HG02798 (cell line): ENCODE results near the gene LRP1.

Experiments
- ATAC-seq: cut with Tn5 transposase; IDR thresholded peaks from one replicate; pipeline ENCODE4 v1.9.1; 2021; ENCODE audit warnings: mild to moderate bottlenecking; ENCODE audit not compliant: unreplicated experiment, poor library complexity

LRP1 gene

DNA sequence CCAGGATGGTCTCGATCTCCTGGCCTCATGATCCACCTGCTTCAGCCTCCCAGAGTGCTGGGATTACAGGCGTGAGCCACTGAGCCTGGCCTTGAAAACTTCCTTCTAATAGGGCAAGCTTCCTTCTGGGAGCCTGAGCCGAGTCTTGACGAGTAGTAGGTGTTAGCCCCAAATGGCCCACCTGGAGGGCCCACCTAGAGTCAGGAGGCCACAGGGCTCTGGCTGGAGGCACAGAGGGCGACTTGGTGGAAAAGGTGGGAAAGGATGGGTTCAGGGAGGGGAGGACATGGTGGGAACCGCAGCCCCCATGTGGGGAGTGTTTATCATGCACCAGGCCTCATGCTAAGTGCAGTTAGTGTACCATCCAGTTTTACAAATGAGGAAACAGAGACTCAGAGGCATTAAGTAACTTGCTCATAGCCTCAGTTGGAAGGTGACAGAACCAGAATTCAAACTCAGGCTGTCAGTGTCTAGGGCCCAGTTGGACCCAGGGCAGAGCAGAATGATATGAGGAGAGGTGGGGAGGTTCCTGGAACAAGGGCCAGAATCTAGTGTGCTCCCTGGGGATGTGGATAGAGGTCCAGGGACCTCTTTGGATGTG, 22.2 kb downstream of the LRP1 start:
- ATAC-seq, result no peak

DNA sequence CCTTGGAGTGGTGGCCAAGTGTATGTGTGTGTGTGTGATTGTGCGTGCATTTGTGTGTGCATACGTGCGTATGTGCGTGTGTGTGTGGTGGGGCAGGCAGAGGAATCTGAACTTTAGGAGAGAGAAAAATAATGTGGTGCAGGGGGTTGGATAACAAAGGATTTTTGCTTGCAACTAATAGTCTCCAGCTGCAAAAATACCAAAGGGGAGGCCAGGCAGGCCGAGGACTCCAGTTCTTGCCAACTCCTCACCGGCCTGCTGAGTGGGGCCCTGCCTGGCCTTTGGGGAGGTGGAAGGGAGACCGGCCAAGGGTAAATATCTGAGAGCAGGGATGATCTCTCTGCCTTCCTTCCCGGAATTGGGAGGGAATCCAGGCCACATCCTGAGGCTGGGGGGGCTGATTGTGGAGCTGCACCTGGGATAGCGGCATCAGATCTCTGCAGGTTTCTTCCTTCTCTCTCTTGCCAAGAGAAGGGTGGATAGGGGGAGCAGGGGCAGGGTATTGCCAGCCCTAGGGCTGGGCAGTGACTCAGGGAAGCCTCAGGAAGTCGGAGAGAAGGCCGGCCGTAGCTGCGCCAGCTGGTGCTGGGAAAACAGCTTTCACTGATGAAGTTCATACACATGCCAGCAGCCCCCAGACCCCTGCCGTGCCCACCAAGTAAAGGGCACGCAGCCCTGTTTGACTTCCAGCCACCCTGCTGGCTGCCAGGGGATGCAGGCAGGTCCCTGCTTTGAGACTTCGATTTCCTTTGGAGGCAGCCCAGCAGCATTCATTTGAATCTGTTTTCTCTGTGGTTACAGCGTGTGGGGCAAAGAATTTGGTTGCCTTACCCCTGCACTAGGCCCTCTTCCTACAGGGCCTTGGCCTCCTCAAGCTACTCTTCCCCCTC, 23.7 kb downstream of the LRP1 start:
- ATAC-seq, result no peak

DNA sequence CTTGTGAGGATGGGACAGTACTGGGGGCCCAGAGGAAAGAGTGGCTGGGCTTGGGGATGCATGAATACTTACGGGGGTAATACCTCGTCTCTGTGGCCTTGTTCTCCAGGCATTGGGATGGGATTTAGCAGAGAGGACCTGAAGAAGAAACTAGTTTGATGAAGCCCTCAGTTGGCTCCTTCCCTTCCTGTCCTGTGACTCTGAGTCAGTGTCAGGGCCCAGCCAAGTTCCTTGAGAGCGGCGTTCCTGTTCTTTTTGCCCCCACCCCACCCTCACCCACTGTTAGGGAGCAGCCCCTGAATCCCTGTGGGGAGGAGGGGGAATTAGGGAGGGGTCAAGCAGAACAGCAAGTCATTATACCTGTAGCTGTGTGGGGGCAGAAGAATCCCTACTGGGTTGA, 24.4 kb downstream of the LRP1 start:
- no peak for ATAC-seq

DNA sequence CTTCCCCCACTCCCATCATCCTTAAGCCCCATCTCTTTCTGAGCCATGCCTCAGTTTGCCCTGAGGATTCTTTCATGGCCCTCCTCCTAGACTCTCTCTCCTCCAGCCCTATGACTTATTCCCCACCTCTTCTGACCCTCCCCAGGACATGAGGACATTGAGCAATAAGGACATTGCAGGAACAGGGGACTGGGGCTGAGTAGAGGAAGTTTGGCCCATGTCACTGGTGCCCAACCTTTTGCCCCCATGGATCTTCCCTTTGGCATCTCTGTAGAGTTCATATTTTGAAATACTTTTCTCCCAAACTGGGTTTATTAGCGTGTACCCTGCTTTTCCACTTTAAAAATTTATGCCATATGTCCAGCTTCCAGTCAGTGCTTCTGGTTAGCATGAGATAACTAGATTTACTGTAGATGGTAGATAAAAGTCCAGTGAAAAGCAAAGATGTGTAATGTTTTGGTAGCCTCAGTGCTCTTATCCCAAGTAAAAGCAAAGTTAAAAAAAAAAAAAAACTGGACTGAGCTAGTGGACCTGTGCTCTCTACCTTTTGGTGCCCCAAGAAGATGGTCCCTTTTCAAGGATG, 25.2 kb downstream of the LRP1 start:
- no peak for ATAC-seq

DNA sequence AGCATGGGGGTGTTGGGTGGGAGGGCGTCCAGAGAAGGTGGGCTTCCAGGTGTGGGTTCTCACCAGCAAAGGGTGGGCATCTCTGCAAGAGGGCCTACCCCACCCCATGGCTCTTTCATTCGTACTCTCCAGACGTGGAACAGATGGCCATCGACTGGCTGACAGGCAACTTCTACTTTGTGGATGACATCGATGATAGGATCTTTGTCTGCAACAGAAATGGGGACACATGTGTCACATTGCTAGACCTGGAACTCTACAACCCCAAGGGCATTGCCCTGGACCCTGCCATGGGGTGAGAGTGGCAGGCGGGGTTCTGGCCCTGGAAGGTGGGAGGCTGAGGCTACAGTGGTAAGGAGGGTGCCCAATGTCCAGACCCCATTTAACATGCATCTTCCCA, 25.8 kb downstream of the LRP1 start:
- ATAC-seq, result no peak

DNA sequence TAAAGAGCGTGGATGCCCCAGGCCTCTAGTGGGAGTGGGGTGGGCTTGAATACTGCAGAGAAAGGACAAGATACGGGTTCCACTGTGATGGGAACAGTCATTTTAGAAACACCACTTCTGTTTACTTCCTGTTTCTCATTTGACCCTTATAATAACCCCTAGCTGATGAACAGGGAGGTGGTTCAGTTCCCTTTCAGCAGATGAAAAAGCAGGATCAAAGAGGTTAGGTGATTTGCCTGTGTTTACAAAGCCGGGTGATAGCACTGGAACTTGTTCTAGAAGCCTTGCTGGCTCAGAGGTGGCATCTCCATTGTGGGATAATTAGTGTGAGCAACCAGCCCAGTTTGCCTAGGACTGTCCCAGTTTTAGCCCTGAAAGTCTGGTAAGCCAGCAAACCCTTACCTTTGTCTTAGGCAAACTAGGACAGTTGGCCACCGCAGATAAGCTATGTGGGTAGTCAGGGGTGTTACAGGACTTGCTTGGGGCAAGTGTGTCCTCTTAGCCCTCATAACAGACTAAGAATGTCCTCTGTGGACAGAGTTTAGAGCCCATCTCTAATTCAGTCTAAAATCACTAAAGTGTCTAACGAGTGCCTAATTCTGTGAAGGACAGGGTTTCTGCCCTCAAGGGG, 26.6 kb downstream of the LRP1 start:
- no peak for ATAC-seq

DNA sequence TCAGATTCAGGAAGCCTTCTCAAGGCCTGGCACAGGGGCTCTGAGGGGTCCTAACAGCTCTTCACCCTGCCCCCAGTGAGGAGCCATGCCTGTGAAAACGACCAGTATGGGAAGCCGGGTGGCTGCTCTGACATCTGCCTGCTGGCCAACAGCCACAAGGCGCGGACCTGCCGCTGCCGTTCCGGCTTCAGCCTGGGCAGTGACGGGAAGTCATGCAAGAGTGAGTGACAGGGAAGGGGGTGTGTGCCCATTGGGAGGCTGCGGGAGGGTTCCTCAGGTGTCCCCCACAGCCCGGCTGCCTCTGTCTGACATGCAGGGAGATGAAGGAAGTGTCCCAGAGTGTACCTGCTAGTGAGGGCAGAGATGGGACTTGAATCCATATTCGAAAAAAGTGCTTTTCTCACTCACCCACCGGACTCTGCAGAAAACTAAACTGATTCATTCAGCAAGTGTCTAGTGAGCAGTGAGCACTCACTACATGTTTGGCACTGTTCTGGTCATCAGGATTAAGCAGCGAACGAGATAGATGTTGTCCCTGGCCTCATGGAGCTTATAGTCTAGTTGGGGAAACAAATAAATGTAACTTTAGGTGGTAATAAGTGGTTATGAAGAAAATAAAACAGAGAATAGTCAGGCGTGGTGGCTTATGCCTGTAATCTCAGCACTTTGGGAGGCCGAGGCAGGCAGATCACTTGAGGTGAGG, 28.6 kb downstream of the LRP1 start:
- ATAC-seq, result no peak

DNA sequence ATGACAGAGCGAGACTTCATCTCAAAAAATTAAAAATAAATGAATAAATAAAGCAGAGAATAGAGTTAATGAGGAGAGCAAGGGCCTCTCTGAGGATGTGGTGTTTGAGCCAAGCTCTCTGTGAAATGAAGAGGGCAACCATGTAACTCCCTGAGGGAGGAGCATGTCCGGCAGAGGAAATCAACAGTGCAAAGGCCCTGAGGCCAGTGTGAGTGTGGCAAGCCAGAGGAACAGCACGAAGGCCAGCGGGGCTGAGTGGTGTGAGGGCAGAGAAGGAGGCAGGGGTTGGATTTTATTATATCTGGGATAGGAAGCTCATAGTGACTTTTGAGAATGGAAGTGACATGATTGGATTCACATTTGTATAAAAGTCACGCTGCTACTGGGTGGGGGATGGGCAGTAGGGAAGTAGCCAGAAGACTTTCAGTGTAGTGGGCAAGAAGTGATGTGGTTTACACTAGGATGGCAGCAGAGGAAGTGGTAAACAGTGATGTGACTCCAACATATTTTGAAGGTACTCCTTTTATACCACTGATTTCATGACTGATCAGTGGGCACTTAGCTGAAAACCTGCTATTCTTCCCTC, 29.4 kb downstream of the LRP1 start:
- ATAC-seq, result no peak

DNA sequence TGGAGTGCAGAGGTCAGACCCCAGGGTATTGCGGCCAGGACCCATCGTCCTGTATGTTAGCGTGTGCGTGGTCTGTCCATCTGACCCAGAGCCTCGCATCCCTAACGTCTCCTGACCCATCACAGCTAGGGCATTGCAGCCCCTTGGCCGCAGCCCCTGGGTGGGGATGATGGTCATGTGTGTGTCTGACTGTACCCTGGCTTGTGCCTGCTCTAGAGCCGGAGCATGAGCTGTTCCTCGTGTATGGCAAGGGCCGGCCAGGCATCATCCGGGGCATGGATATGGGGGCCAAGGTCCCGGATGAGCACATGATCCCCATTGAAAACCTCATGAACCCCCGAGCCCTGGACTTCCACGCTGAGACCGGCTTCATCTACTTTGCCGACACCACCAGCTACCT, 29.9 kb downstream of the LRP1 start:
- no peak for ATAC-seq

DNA sequence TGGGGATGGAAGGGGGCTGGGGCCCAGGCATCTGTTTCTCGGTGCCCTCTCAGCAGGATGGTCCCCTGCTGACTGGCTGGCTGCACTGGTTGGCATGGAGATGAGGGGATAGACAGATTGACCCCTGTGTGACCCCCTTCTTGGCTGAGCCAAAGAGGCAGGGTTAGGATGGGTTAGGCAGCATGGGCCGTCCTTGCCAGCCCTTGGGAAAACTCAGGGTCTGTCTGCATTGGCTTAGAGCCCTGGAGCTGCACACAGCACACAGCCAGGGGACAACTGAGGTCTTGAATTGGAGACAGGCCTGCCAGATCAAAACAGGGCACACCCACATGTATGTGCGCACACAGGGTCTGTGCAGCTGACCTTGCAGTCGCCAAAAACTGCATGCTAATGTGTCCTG, 30.4 kb downstream of the LRP1 start:
- no peak for ATAC-seq

DNA sequence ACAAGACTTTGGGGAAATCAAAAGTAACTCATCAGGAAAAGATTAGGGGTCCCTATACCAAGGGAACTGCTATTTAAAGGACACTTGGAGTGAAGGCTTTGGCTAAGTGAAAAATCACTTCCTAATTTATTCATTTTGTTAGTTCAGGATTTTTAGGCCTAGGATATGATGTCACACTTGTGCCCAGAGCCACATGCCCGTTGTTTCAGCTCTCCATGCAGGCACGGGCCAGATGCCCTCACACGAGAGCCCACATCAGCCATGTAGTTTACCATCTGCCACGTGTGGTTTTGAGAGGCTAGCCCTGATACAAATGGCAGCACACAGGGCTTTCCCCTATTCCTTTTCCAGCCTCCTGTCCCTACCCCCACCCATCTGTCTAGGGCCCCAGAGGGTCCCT, 31.0 kb downstream of the LRP1 start:
- ATAC-seq, result no peak

DNA sequence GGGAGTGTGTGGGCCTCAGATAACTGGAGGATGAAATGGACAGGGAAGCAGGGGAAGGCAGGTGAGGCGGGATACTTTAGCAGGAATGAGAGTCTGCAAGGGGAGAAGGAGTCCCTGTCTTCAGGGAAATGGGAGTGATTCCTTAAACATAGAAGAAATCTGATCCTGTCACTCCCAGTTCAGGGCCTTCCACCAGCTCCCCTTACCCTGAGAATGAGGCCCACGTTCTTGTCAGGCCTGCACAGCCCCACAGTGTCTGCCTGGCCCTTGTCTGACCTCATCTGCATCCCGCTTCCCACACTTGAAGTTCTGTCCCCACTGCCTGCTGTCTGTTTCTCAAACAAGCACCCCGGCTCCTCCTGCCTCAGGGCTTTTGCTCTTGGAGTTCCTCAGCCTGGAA, 31.8 kb downstream of the LRP1 start:
- no peak for ATAC-seq

DNA sequence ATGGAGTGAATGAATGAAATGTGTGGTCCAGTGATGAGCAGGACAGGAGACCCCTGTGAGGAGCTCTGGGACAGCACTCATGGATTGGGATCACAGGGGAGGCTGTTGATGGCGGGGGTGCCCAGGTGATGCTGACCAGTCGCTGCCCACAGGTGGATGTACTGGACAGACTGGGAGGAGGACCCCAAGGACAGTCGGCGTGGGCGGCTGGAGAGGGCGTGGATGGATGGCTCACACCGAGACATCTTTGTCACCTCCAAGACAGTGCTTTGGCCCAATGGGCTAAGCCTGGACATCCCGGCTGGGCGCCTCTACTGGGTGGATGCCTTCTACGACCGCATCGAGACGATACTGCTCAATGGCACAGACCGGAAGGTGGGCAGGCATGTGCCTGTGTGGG, 32.5 kb downstream of the LRP1 start:
- ATAC-seq, result no peak

DNA sequence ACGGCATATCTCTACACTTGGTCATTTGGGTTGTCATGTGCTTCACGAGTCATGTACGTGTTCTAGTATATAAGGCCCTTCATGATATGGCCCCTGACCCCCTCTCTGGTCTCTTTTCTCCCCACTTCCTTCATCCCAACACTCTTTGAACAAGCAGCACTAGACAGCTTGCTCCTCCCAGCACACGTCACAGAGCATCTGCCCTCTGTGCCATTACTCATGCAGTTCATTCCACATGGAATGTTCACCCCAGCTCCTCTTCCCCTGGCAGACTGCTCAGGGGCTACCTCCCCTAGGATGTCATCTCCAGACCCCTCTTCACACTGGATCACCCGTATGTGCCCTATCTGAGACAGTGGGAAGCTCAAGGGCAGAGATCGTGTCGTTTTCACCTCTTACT, 33.2 kb downstream of the LRP1 start:
- ATAC-seq, result no peak

DNA sequence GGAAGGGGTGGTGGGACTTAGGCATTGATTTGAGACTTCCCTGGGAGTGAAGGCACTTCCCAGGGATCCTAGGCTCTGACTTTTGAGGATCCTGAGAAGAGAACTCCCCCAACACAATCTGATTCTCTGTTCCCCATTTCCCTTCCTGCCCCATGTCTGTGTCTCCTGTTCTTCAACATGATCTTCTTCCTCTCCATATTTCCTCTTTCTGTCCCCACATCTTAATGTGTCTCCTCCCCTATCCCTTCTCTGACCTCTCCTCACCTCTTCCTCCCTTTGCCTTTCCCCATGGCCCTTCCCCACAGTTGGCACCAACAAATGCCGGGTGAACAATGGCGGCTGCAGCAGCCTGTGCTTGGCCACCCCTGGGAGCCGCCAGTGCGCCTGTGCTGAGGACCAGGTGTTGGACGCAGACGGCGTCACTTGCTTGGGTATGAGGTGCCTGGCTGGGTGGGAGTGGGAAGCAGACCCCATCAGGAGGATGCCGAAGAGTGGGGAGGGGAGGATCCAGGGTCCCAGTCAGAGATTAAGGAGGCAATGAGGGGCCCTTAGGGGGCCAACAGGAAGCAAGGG, 34.4 kb downstream of the LRP1 start:
- ATAC-seq, result no peak

DNA sequence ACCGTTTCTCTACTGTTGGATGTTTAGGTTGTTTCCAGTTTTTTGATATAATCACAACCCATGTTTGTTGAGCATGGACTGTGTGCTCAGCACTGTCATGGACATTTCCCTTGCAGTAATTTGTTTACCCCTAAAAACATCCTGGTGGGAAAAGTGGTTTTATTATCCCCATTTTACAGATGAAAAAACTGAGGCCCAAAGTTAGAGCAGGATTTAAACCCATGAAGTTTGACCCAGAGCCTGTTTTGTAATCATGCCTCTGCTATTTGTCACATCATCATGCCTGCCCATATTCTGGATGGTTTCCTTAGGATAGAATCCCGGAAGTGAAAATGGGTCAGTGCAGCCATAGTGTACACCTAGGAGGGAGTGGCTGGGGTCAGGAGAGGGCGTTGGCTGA, 36.2 kb downstream of the LRP1 start:
- no peak for ATAC-seq

DNA sequence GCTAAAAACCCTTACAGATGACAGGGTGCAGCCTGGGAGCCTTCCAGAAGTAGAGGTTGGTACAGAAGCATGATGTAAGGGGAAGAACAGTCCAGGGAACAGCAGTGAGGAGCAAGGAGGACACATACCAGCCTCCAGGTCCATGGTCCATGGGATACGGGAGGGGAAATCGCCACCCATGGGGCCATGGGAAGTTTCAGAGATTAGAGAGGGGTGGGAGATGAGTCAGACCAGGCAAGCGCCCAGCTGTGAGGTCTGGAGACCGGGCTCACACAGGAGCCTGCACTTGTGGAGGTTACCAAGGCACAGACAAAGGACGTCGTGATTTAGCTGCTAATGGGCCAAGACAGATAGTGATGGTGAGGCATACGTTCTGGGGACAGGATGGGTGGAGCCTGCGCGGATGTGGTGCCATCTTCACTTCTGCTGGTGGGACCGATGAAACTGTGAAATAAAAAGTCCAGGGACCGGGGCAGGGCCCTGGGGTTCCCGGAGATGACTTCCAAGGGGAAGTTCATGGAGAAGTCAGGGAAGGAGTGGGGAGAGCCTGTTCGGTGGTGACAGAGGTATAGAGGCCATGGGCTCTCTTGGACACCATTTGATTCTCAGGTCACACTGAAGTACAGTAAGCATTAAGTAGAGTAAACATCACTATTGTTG, 36.8 kb downstream of the LRP1 start:
- ATAC-seq, result no peak

DNA sequence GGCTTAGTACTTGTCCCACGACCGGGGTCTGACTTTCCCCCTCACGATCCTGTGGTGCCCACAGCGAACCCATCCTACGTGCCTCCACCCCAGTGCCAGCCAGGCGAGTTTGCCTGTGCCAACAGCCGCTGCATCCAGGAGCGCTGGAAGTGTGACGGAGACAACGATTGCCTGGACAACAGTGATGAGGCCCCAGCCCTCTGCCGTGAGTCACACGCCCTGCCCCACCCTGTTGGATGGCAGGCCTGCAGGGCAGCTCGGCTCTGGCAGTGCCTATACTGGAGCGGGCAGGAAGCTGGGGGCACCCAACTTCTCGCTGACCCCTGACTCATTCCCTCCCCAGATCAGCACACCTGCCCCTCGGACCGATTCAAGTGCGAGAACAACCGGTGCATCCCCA, 37.5 kb downstream of the LRP1 start:
- ATAC-seq, result no peak

DNA sequence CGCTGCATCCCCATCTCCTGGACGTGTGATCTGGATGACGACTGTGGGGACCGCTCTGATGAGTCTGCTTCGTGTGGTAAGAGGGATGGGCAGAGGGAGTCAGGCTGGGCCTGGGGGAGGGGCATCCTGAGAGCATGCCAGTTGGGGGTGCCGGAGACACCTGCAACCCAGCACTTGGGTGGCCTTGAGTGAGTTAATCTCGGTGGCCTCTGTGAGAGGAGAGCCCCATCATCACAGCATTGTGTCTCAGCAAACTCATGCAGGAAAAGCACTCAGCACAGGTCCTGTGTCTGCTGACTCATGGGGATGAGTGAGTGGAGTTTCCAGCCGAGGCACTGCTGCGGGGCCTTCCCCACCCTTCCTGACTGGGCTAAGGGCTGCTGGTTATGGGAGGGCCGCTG, 38.7 kb downstream of the LRP1 start:
- ATAC-seq, result no peak
